ENCODE measurements around the gene TSSK3.

DNA sequence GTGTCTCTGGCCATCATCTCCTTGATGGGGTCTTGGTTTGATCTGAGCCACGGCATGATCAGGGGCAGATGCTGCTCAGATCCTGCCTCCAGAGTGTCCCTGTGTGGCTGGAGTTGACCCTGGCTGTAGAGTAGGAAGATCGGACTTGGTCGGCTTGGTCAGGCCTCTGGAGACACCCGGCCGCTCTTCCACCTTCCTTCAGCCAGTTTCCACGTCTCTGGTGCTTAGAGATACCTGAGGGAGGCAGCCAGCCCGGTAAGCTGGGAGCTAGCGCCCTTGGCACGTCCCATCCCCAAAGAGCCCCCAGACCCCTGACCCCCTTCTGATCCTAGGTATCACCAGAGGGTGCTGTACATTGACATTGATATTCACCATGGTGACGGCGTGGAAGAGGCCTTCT, 35.1 kb upstream of the TSSK3 start:
- TF ChIP-seq, protein P1, sequence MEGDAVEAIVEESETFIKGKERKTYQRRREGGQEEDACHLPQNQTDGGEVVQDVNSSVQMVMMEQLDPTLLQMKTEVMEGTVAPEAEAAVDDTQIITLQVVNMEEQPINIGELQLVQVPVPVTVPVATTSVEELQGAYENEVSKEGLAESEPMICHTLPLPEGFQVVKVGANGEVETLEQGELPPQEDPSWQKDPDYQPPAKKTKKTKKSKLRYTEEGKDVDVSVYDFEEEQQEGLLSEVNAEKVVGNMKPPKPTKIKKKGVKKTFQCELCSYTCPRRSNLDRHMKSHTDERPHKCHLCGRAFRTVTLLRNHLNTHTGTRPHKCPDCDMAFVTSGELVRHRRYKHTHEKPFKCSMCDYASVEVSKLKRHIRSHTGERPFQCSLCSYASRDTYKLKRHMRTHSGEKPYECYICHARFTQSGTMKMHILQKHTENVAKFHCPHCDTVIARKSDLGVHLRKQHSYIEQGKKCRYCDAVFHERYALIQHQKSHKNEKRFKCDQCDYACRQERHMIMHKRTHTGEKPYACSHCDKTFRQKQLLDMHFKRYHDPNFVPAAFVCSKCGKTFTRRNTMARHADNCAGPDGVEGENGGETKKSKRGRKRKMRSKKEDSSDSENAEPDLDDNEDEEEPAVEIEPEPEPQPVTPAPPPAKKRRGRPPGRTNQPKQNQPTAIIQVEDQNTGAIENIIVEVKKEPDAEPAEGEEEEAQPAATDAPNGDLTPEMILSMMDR (IDR thresholded peaks at IDR 0.05), result no peak
- no peak for TF ChIP-seq POLR2A (IDR thresholded peaks at IDR 0.05)

All from ovary (tissue), 3 donors.